Loucy (cell line): ENCODE data around the gene ASB10.
A peak's percentile ranks its signal among the peaks of the same experiment; 100 is the strongest.

Experiments used
- H2AFZ ChIP-seq: fragments of 200-600 bp; sonication (generic); 2 replicates; pipeline ENCODE4 v1.6.0; 2016; ENCODE audit warnings: antibody characterized with exemption, mild to moderate bottlenecking, low read length, moderate library complexity
- H3F3A ChIP-seq: fragments of 200-600 bp; 2 replicates; pipeline ENCODE4 v1.6.0; 2016; ENCODE audit warnings: antibody characterized with exemption, low read depth, mild to moderate bottlenecking
- H3K27me3 ChIP-seq: fragments of 200-600 bp; sonication (generic); 2 replicates; pipeline ENCODE4 v1.6.1; 2014; ENCODE audit warnings: low read length, mild to moderate bottlenecking; ENCODE audit not compliant: insufficient read depth, poor library complexity, severe bottlenecking
- H3K36me3 ChIP-seq: fragments of 200-600 bp; sonication (generic); 2 replicates; pipeline ENCODE4 v1.6.1; 2016; ENCODE audit warnings: low read length; ENCODE audit not compliant: insufficient read depth
- H3K4me1 ChIP-seq: fragments of 200-600 bp; sonication (generic); 2 replicates; pipeline ENCODE4 v1.5.1; 2014; ENCODE audit warnings: low read length, mild to moderate bottlenecking; ENCODE audit not compliant: insufficient read depth, poor library complexity, severe bottlenecking
- H3K4me2 ChIP-seq: fragments of 200-600 bp; sonication (generic); 2 replicates; pipeline ENCODE4 v1.6.0; 2014; ENCODE audit warnings: antibody characterized with exemption, low read length, low read depth, mild to moderate bottlenecking; ENCODE audit not compliant: poor library complexity, severe bottlenecking
- H3K4me3 ChIP-seq: fragments of 200-600 bp; sonication (generic); 2 replicates; pipeline ENCODE4 v1.5.1; 2014; ENCODE audit warnings: low read length, mild to moderate bottlenecking, mixed read lengths; ENCODE audit not compliant: poor library complexity, severe bottlenecking
- H3K79me2 ChIP-seq: fragments of 200-600 bp; sonication (generic); 2 replicates; pipeline ENCODE4 v1.6.1; 2014; ENCODE audit warnings: low read length; ENCODE audit not compliant: insufficient read depth
- H3K9ac ChIP-seq: fragments of 200-600 bp; sonication (generic); 2 replicates; pipeline ENCODE4 v1.6.0; 2014; ENCODE audit warnings: mild to moderate bottlenecking, low read depth, low read length, moderate library complexity; ENCODE audit not compliant: poor library complexity, severe bottlenecking
- H3K9me2 ChIP-seq: fragments of 200-600 bp; sonication (generic); replicated peaks from 2 replicates; pipeline ENCODE4 v1.6.1; 2016; ENCODE audit warnings: low read depth, low read length, mixed read lengths
- H3K9me3 ChIP-seq: fragments of 200-600 bp; sonication (generic); 2 replicates; pipeline ENCODE4 v1.6.1; 2014; ENCODE audit warnings: mild to moderate bottlenecking, antibody characterized with exemption, low read length, low read depth; ENCODE audit not compliant: insufficient read depth
- H4K20me1 ChIP-seq: fragments of 200-600 bp; sonication (generic); 2 replicates; pipeline ENCODE4 v1.6.0; 2014; ENCODE audit warnings: antibody characterized with exemption, low read length, mild to moderate bottlenecking; ENCODE audit not compliant: insufficient read depth, poor library complexity, severe bottlenecking
- CTCF ChIP-seq: fragments of 200-600 bp; sonication (generic); conservative IDR thresholded peaks from 2 replicates; pipeline ENCODE4 v1.5.1; 2014; ENCODE audit warnings: mild to moderate bottlenecking, antibody characterized with exemption, low read length
- EZH2phosphoT487 ChIP-seq: fragments of 200-600 bp; IDR thresholded peaks from 2 replicates; pipeline ENCODE4 v1.6.1; 2018; ENCODE audit warnings: antibody characterized with exemption, mild to moderate bottlenecking, moderate library complexity, borderline replicate concordance

ASB10 gene

GRCh38 chr7:151205730-151206129, 18.7 kb upstream of the ASB10 start:
- no peak overlapping the region for H3K4me2 ChIP-seq

GRCh38 chr7:151204383-151205032, 17.5 kb upstream of the ASB10 start:
- H3K9me3 ChIP-seq: no peaks in the 10 kb centered on the region
- H3K36me3 ChIP-seq: no peaks in the 10 kb centered on the region
- no peak for TF ChIP-seq EZH2phosphoT487
- TF ChIP-seq CTCF: no peak
- H3K4me2 ChIP-seq: no peak overlapping the region
- H3K27me3 ChIP-seq: no peaks in the 10 kb centered on the region
- no peaks in the 10 kb centered on the region for H3K79me2 ChIP-seq
- H3K9ac ChIP-seq: no peak overlapping the region
- H3K4me3 ChIP-seq: no peak overlapping the region
- H4K20me1 ChIP-seq: no peaks in the 10 kb centered on the region
- H3K9me2 ChIP-seq: no peaks in the 10 kb centered on the region
- 0 out of 2 replicates have a peak, but pooled peaks cover 7% of the 10 kb centered on the region for H3F3A ChIP-seq
- H2AFZ ChIP-seq: no peak overlapping the region
- H3K4me1 ChIP-seq: peaks cover 40% of the 10 kb centered on the region

More at GRCh38 chr7:151205730-151206129, 18.7 kb upstream of the ASB10 start:
- no peaks in the 10 kb centered on the region for H4K20me1 ChIP-seq
- TF ChIP-seq EZH2phosphoT487 (no peak), CTCF (no peak)
- no peaks in the 10 kb centered on the region for H3K79me2 ChIP-seq
- H3K9me2 ChIP-seq: no peaks in the 10 kb centered on the region
- no peak overlapping the region for H2AFZ ChIP-seq
- peak overlapping the region; percentile 57 for H3K9ac ChIP-seq
- no peaks in the 10 kb centered on the region for H3K36me3 ChIP-seq
- no peak overlapping the region for H3K4me3 ChIP-seq
- no peaks in the 10 kb centered on the region for H3K9me3 ChIP-seq
- peaks cover 44% of the 10 kb centered on the region for H3K4me1 ChIP-seq
- H3K27me3 ChIP-seq: no peaks in the 10 kb centered on the region
- H3F3A ChIP-seq: 0 out of 2 replicates have a peak, but pooled peaks cover 7% of the 10 kb centered on the region

- H3K79me2 ChIP-seq: no peaks in the 10 kb centered on the region
- H3K9ac ChIP-seq: no peak overlapping the region
- H3K9me2 ChIP-seq: no peaks in the 10 kb centered on the region
- H3K4me3 ChIP-seq: no peak overlapping the region
- H3K4me1 ChIP-seq: peaks cover 24% of the 10 kb centered on the region
- no peaks in the 10 kb centered on the region for H3K27me3 ChIP-seq
- no peaks in the 10 kb centered on the region for H4K20me1 ChIP-seq
- no peaks in the 10 kb centered on the region for H3K36me3 ChIP-seq
- H3K9me3 ChIP-seq: no peaks in the 10 kb centered on the region
- no peak overlapping the region for H3K4me2 ChIP-seq
- H3F3A ChIP-seq: 0 out of 2 replicates have a peak, but pooled peaks cover 6% of the 10 kb centered on the region
- TF ChIP-seq CTCF: no peak
- TF ChIP-seq EZH2phosphoT487: no peak
- no peak overlapping the region for H2AFZ ChIP-seq
These were observed 15.8 kb upstream of the ASB10 start for GRCh38 chr7:151202836-151203235.
